GM18498 (cell line): ENCODE results near the gene MLLT10.
"Not testable (repeated sequence)": the region's sequence is repeated elsewhere in the genome, so short reads cannot be mapped to it uniquely, and the experiment has no call there.

Experiments
- ATAC-seq: cut with Tn5 transposase; IDR thresholded peaks from one replicate; pipeline ENCODE4 v1.9.1; 2021; ENCODE audit warnings: mild to moderate bottlenecking, moderate library complexity; ENCODE audit not compliant: unreplicated experiment

Gene MLLT10

DNA sequence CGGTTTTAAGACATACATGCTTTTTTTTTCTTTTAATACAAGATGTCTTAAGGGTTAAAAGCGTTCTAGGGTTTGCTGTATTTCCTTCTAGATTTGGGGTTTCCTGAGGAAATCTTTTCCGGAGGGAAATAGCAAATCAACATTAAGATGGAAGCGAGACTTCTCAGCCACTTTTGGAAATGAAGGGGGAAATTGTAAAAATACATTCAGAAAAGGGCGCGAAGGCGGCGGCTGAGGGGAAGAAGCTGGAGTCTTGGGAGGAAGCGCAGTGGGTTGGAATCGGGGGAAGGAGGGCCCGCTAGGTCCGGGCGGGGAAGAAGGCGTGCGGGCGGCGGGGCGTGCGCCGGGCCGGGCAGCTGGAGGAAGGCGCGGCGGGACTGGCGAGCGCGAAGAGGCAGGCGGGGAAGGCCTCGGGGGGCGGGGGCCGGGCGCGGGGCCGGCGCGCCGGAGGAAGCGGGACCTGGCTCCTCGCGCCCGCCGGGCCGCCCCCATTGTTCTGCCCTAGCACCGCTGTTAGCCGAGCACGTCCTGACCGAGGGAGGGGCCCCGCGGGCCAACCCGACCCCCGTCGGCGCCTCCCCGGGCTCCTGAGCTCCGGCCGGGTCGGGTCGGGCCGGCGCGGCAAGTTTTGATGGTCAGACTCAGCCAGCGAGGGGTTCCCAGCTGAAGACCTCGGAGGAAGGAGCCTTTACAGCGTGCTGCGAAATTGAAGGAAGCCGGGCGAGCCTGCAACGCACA is 7.0 kb upstream of the MLLT10 start:
- peak; percentile 37 for ATAC-seq

DNA sequence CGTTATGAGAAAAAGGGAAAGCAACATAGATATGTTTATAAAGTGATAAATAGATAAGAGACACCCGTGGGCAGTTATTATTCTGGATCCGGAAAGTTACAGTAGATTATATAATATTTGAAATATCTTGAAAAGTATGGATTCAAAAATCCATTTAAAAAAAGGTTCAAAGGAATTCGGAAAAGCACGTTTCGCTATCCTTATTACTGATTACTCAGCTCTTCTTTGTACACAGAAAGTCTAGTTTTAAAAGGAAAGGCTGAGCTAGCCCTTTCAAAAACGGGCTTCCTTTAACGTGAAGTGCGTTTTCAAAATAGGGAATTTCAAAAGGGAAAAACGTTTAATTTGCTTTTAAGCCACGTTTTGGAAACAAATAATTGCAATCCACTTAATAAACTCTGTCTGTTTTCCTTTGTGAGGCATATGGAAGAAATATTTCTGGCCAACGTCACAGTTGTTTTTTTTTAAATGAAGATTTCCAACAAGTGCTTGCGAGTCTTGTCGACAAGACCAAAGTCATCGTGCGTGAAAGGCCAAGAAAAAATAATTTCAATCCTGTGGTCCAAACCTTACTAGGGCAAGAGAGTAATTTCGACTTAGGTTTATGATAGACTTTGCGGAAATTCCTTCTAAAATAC is 6.3 kb upstream of the MLLT10 start:
- no peak for ATAC-seq

DNA sequence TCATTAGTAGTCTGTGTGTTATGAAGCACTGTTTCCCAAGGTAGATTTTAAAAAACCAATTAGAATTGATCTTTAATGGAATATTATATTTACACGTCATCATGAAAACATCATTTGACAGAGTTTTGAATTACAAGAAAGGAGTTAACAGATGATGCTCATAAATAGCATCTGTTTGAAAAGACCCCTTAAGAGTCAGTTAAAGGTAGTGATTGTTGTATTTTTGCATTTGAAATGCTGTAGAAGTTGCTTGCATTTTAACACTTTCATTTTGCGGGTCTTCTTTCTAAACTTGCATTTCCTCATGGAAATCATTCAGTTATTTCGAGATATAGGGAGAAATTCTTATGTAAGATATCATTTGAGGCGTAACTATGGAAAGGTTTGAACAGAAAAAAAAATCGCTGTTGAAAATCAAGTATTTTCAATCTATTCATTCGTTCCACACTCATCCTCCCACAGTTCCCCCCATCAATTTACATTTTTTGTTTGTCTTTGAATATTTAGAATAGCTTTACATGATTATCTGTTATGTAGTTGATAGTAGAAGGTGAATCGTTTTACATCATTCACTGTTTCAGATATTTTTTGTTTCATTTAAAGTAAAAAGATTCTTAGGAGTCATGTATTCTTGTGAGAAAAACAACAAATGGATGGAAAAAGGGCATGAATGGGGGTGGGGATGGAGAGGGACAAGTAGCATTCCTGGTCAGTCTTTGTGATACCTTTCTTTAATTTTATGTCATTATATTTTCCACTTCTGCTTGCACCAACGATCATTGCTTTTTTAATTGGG is 5.6 kb upstream of the MLLT10 start:
- no peak for ATAC-seq

DNA sequence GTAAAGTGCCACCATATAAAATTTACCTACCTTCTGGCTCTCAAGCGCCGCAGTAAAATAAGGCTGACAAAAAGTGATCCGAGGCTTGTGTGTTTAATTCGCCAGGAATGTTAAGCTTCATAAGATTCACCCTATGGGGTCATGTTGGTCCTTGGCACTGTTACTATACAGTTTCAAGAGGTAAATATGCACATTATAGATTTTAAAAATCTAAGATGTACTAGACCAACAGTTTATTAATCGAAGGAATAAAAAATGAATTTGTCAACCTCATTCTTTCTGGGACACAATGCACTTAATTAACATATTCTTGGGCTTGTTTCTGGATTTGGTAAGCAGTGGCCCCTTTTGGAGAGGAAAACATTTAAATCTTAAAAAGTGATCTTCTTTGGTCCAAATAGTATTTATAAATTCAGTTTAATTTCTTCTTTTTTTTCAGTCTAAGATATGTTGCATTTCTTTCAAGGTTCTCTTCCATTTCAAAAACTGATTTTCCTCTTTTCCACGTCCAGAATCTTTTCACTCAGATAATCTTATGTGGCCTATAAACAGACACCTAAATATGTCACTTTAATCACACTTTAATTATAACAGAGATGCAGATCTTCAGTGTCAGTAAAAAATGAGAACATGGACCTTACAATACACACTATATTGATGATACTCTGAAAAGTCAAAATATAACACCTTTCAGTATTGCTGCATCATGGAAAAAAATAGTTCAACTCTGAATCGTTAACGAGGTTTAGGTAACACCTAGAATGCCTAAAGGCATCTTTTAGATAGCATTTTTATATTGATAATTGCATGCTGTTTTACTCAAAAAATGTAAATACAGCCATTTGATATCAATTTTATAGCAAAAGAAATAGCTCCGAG is 4.8 kb upstream of the MLLT10 start:
- ATAC-seq, result no peak

DNA sequence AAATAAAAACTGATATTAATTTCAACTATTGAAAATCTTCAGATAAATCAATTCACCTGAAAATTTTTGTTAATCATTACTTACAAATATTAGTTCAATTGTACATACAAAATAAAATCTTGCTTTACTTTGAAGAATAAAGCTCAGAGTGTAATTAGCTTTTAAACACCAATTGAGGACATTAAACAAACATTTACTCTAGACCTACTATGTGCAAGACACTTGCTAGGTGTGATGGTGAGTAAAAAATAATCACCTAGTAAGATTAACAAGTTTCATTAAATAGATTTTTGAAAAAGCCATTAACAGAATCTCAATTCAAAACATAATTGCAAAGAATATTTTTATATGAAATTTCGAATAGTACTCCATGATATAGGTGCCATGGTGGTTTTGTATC is 3.9 kb upstream of the MLLT10 start:
- no peak for ATAC-seq

DNA sequence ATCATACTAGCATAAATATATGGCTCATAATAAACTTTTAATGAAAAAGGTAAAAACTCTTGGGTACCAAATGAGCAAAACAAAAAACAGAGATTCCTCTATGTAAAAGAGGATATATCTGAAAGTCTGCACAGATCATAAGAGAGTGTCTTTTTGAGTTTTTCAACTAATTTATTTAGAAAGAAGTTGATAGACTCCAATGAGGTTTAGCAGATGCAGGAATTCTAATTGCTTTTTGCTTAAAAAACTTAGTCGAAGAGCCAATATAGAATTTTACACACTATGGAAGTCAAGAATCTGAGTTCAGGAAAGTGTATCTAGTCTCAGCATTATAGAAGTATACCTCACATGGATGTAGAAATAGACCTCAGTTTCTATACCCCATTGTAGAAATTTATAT is 3.4 kb upstream of the MLLT10 start:
- ATAC-seq, result no peak

DNA sequence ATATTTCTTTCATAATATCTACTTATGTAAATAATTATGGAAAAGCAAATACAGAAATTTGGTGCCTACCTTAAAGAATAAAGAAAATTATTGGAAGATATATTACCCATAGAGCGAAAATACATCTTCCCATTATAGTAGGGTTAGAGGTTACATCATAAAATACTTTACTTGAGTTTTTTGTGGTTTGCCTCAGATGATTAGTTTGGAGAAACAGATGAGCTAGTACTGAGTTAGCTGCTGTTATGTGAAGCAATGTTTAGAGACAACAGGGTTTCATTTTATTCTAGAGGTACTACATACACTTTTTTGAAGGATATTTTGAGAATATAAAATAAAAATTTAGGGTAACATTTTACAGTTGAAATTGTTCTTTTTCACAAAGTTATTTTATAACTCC is 2.9 kb upstream of the MLLT10 start:
- ATAC-seq, result no peak

DNA sequence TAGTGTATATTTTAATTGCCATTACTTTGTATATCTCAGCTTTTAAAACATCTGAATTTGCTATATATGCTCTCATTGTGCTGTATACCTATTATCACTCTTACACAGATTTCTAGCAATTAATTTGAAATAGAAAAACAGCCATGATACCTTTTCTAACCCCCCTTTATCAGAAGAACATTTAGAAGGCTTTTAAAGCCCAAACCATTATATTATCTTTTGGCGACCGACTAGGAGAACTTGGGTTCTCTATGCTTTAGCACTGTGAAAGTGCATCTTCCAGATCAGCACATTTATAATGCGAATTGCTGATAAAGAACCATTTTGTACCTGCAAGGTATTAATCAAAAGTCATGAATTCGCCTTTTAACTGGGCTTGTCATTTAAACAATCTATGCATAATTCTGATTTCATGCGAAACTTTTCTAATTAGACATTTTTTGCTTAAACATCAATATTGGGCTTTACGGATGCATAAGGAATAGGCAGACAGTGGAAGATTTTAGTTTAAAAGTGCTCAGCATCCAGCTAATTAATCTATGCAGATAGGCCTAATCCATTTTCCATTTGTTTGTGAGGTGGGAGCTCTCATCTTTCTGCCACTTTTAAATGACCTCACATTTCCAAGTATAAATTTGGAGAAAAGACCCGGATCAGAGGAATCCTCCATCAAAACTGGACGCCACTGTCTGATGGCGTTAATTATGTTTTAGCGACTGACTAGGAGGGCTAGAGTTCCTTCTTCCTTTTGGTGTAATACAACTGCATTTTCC is 1.2 kb upstream of the MLLT10 start:
- no peak for ATAC-seq

DNA sequence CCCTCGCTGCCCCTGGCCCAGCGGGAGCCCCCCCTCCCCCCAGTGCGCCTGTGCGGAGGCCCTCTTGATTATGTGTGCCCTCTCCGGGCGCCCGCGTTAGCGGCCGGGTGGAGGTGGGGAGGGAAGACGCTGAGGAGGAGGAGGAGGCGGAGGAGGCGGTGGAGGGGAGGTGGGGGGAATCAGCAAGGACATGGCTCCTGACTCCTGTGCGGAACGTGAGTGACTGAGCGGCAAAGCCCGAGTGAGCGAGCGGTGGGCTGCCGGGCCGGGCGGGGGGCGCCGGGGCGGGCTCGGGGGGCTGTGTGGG is 201 bp downstream of the MLLT10 start:
- no peak for ATAC-seq

DNA sequence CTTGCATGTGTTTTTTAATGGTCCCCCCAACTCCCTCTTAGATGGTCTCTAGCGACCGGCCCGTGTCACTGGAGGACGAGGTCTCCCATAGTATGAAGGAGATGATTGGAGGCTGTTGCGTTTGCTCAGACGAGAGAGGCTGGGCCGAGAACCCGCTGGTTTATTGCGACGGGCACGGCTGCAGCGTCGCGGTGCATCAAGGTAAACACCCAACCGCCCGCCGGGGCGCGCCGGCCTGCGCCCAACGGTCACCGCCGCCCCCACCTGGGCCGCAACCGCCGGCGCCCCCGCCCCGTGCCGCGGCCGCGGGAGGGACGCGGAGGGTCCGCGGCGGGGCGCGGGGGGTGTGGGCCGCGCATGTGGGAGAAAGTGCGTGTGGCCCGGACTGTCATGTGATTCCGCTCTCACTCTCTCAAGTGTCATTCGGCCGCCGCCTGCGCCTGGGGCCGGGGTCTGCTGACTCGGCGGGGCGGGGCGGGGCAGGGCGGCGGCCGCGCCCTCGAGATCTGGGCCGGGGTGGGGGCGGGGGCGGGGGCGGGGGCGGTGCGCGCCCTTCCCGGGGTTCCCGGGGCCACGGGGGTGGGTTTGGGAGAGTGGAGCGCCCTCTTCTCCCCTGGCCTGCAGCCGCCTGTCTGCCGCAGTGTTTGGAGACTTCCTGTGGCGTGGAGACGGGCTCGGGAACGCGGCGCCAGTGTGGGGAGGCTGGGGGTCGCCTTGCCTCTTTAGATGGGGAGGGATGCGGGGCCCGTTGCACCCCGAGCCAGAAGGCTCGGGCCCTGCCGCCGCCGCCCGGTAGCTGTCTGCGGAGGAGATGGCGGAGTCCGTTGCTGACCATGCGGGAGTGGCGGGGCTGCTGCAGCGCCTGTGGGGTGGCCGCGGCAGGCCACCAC is 817 bp downstream of the MLLT10 start:
- peak; percentile 20 for ATAC-seq

DNA sequence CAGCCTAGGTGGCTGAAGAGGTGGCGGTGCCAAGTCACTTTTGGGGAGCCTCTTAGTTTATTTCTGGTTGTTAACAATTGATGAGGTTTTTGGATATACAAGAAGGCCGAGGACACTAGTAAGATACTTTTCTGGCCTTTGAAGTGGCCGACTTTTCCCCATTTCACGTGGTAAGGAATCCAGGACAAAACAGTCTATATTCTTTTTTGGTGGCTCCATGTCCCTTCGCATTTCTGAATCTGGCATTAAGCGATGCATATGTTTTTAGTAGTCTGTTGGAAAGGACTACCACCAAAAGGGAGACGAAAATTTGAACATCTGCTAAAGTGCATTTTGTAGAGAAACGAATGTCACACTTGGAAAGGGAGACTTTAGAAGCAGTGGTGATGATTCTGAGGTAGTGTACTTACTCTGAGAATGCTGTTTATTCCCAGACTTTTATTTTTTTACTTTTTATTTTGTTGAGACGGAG is 1.5 kb downstream of the MLLT10 start:
- ATAC-seq, result no peak

DNA sequence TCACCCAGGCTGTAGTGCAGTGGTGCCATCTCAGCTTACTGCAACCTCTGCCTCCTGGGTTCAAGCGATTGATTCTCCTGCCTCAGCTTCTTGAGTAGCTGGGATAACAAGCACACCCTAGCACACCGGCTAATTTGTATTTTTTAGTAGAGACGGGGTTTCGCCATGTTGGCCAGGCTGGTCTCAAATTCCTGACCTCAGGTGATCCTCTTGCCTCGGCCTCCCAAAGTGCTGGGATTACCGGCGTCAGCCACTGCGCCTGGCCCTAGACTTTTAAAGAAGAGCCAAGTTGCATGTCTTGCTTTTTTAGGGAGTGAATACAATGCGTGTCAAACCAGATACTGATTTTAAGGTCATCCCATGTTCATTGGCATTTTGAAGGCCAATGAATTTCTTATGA is 1.9 kb downstream of the MLLT10 start:
- not testable (repeated sequence) for ATAC-seq

DNA sequence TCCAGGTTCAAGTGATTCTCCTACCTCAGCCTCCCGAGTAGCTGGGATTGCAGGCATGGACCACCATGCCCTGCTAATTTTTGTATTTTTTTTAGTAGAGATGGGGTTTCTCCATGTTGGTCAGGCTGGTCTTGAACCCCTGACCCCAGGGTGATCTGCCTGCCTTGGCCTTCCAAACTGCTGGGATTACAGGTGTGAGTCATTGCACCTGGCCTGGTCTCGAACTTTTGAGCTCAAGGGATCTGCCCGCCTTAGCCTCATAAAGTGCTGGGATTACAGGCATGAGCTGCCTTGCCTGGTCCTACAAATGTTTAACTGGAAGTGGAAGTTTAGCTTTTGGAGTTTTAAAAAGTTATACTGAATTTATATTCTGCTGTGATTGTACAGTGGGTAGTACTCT is 2.8 kb downstream of the MLLT10 start:
- ATAC-seq, result no peak

DNA sequence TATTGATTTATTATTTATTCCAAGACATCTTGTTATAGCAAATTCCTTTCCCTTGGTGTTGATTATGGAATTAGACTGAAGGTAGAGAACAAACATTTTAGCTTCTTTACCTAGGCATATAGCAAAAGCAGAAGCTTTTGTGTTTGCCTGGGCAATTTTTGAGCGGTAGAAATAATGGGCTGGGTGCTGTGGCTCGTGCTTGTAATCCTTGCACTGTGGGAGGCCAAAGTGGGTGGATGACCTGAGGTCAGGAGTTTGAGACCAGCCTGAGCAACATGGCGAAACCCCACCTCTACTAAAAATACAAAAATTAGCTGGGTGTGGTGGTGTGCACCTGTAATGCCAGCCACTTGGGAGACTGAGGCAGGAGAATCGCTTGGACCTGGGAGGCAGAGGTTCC is 6.7 kb downstream of the MLLT10 start:
- not testable (repeated sequence) for ATAC-seq

DNA sequence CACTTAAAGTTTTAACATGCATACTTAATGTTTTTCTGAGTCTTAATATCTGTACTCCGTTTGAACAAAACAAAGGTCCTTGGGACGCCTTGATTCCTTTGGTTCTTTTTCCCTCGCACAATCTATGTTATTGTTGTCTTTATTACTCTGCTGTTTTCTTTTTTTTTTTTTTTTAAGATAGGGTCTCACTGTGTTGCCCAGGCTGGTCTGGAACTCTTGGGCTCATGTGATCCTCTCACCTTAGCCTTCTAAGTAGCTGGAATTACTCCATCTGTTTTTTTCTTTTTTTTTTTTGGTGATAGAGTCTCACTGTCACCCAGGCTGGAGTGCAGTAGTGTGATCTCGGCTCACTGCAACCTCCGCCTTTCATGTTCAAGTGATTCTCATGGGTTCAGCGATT is 13.2 kb downstream of the MLLT10 start:
- no peak for ATAC-seq

DNA sequence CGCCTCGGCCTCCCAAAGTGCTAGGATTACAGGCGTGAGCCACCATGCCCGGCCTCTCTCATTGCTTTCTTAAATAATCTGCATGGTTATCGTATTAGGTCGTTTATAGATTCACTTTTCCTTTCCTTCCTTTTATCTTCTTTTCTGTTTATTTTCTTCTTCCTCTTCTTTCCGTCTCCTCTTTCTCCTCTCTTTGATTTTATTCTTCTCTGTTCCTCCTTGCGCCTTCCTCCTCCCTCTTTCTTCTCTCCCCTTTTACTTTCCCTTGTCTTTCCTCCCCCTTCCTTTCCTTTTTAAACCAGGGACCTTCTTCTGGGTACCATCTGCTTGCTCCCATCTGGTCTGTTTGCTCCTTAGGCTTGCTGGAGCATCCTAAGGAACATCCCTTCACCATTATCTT is 18.6 kb downstream of the MLLT10 start:
- ATAC-seq, result no peak

DNA sequence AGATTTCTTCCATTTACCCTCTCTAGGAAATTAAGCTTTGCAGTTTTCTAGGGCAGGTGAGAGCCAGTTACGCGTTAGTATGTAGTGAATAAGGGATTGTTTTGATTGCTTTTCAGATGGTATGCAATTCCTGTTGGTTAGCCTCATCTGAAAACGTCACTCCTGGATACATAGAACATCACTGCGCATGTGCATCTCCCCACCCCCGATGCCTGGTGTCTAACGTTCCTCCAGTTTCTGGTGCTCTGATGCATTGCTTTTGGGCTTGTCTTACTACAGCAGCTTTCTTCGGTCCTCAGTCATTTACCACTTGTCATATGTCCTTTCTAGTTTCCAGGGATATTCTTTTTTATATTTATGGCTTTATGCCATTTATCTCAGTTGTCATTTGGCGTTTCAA is 22.5 kb downstream of the MLLT10 start:
- ATAC-seq, result no peak

DNA sequence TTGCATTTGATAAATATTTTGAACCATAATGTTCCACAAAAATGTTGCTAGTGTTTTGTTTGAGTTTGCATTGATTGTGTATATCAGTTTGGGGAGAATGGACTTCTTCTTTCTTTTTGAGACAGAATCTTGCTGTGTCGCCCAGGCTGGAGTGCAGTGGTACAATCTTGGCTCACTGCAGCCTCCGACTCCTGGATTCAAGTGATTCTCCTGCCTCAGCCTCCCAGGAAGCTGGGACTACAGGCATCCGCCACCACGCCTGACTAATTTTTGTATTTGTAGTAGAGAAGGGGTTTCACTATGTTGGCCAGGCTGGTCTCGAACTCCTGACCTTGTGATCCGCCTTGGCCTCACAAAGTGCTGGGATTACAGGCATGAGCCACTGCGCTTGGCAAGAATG is 25.0 kb downstream of the MLLT10 start:
- not testable (repeated sequence) for ATAC-seq

DNA sequence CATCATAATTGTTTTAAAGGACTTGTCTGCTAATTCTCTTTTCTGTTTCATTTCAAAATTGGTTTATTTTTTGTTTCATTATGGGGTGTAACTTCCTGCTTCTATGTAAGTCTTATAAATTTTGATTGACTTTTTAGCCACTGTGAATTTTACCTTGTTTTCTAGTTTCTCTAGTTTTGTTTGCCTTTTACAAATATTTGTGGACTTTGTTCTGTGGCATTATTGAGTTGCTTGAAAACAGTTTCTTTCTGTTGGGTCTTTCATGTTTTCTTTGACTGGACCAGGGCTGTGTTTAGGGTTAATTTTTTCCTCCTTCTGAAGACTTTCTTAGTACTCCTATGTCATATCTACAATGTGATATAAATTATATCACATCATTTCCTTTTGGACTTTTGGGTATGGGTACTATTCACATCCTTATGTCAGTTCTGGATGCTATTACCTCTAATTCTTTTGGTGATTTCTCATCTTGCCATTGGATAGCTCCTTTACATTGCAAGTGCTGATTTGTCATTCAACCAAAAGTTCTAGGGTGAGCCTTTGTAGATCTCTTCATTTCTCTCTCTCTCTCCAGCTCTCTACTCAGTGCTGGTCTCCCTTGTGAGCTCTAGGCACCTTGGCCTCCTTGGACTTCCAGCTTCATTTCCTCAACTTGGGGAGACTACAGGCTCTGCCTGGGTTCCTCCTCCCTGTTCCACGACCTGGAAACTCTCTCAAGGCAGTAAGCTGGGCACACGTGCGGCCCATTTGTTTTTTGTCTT is 36.9 kb downstream of the MLLT10 start:
- no peak for ATAC-seq
